ENCODE data around the gene SCP2. TPM values are rescaled to one million over a fixed set of nuclear protein-coding genes. Genes with fewer than 3 reads are reported as not detected.

SCP2 gene
- total RNA-seq, 6 experiments from 2014 or later, result 207 to 885 (median 634) TPM

- TF ChIP-seq CTCF (IDR thresholded peaks at IDR 0.05), result no peak
- 43% methylated on average over 3 of the region's 5 CpGs for WGBS (ENCODE audit: insufficient coverage, low coverage, low lambda C conversion rate, missing lambda C conversion rate)
- peaks cover 0 to 12% (median 4%) of the 10 kb centered on the region in 4 donors for H3K4me1 ChIP-seq
- peaks cover 0 to 80% (median 31%) of the 10 kb centered on the region in 4 donors for H3K36me3 ChIP-seq
- H3K9me3 ChIP-seq, result no peaks in the 10 kb centered on the region
- H3K27me3 ChIP-seq, result no peaks in the 10 kb centered on the region
- intact Hi-C loops (cut with DNase I), result no loop called here
- no peak overlapping the region for H3K4me3 ChIP-seq
- no peak overlapping the region for H3K27ac ChIP-seq
- ATAC-seq, result peak; percentile 13 to 49 (median 34)
- no peak for DNase-seq
Observed at GRCh38 chr1:53047737-53048736, 121.0 kb downstream of the SCP2 start.

- H3K4me1 ChIP-seq, result peaks cover 0 to 12% (median 4%) of the 10 kb centered on the region in 4 donors
- no peaks in the 10 kb centered on the region for H3K9me3 ChIP-seq
- intact Hi-C loops (cut with DNase I), result no loop called here
- no peak for DNase-seq
- no peak overlapping the region for H3K27ac ChIP-seq
- H3K4me3 ChIP-seq, result no peak overlapping the region
- peak in 1 of 4 donors; percentile 6 for ATAC-seq
- 79% methylated on average over 3 of the region's 3 CpGs for WGBS (ENCODE audit: insufficient coverage, low coverage, low lambda C conversion rate, missing lambda C conversion rate)
- no peak for TF ChIP-seq CTCF (IDR thresholded peaks at IDR 0.05)
- no peak for TF ChIP-seq POLR2A (IDR thresholded peaks at IDR 0.05)
- peaks cover 0 to 83% (median 32%) of the 10 kb centered on the region in 4 donors for H3K36me3 ChIP-seq
- no peaks in the 10 kb centered on the region for H3K27me3 ChIP-seq
Observed at GRCh38 chr1:53048960-53049573, 122.0 kb downstream of the SCP2 start.

- Histone ChIP-seq H3K27me3 (no peaks in the 10 kb centered on the region), H3K4me1 (peaks cover 0 to 12% (median 4%) of the 10 kb centered on the region in 4 donors), H3K36me3 (peaks cover 0 to 78% (median 30%) of the 10 kb centered on the region in 4 donors), H3K9me3 (no peaks in the 10 kb centered on the region), H3K27ac (no peak overlapping the region), H3K4me3 (no peak overlapping the region)
- intact Hi-C loops (cut with DNase I), result no loop called here
- no peak for TF ChIP-seq CTCF (IDR thresholded peaks at IDR 0.05)
- TF ChIP-seq POLR2A (IDR thresholded peaks at IDR 0.05), result no peak
- ATAC-seq (no peak), DNase-seq (no peak)
- 84% methylated on average over 3 of the region's 3 CpGs for WGBS (ENCODE audit: insufficient coverage, low coverage, low lambda C conversion rate, missing lambda C conversion rate)
Observed at GRCh38 chr1:53049574-53049967, 122.5 kb downstream of the SCP2 start.

GRCh38 chr1:53050310-53050709 is 123.2 kb downstream of the SCP2 start:
- peaks cover 0 to 12% (median 4%) of the 10 kb centered on the region in 4 donors for H3K4me1 ChIP-seq
- 96% methylated on average over 2 of the region's 2 CpGs for WGBS (ENCODE audit: insufficient coverage, low coverage, low lambda C conversion rate, missing lambda C conversion rate)
- H3K4me3 ChIP-seq, result no peak overlapping the region
- H3K27ac ChIP-seq, result no peak overlapping the region
- peaks cover 0 to 72% (median 29%) of the 10 kb centered on the region in 4 donors for H3K36me3 ChIP-seq
- ATAC-seq (no peak), DNase-seq (no peak)
- no peaks in the 10 kb centered on the region for H3K27me3 ChIP-seq
- intact Hi-C loops (cut with DNase I), result no loop called here
- no peaks in the 10 kb centered on the region for H3K9me3 ChIP-seq
- TF ChIP-seq CTCF (IDR thresholded peaks at IDR 0.05) (no peak), POLR2A (IDR thresholded peaks at IDR 0.05) (no peak)

Data from right lobe of liver (tissue), 6 donors.